Measurements from ENCODE around the gene SLC9C2. TPM values are rescaled to one million over a fixed set of nuclear protein-coding genes. Genes with fewer than 3 reads are reported as not detected.
"Not testable (repeated sequence)": the region's sequence is repeated elsewhere in the genome, so short reads cannot be mapped to it uniquely, and the experiment has no call there.

SLC9C2 gene
- polyA plus RNA-seq, 1 experiment, result not detected

DNA sequence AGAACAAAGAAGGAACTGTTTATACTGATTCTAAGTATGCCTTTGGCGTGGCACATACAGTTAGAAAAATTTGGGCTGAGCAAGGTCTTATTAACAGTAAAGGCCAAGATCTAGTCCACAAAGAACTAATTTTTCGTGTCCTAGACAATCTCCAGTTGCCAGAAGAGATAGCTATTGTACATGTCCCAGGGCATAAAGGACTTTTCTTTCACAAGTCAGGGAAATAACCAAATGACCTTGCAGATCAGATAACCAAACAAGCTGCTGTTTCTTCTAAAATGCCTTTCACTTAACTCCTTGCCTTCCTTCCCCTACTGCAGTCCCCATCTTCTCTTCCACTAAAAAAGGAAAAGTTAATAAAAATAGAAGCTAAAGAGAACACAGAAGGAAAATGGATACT is 36.2 kb upstream of the SLC9C2 start:
- Histone ChIP-seq H3K27me3 (ENCODE audit: control insufficient read depth, insufficient read depth, low read length) (no peaks in the 10 kb centered on the region), H3K9me3 (ENCODE audit: control insufficient read depth, insufficient read depth, low read length) (peaks cover 13% of the 10 kb centered on the region), H3K4me3 (ENCODE audit: low read depth, low read length) (no peak overlapping the region), H3K27ac (ENCODE audit: low read depth, low read length) (no peak overlapping the region)
- ChIA-PET POLR2A (no interaction called here), CTCF (interaction anchor here (0.5 kb wide), 1 partner anchor 604 kb away, joined by 3 read pairs; no protein-coding TSS in a partner anchor)
- TF ChIP-seq, protein P1, sequence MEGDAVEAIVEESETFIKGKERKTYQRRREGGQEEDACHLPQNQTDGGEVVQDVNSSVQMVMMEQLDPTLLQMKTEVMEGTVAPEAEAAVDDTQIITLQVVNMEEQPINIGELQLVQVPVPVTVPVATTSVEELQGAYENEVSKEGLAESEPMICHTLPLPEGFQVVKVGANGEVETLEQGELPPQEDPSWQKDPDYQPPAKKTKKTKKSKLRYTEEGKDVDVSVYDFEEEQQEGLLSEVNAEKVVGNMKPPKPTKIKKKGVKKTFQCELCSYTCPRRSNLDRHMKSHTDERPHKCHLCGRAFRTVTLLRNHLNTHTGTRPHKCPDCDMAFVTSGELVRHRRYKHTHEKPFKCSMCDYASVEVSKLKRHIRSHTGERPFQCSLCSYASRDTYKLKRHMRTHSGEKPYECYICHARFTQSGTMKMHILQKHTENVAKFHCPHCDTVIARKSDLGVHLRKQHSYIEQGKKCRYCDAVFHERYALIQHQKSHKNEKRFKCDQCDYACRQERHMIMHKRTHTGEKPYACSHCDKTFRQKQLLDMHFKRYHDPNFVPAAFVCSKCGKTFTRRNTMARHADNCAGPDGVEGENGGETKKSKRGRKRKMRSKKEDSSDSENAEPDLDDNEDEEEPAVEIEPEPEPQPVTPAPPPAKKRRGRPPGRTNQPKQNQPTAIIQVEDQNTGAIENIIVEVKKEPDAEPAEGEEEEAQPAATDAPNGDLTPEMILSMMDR (IDR thresholded peaks at IDR 0.05; ENCODE audit: low read depth, low read length), result no peak
- no peak for DNase-seq (ENCODE audit: low read depth, low spot score)

DNA sequence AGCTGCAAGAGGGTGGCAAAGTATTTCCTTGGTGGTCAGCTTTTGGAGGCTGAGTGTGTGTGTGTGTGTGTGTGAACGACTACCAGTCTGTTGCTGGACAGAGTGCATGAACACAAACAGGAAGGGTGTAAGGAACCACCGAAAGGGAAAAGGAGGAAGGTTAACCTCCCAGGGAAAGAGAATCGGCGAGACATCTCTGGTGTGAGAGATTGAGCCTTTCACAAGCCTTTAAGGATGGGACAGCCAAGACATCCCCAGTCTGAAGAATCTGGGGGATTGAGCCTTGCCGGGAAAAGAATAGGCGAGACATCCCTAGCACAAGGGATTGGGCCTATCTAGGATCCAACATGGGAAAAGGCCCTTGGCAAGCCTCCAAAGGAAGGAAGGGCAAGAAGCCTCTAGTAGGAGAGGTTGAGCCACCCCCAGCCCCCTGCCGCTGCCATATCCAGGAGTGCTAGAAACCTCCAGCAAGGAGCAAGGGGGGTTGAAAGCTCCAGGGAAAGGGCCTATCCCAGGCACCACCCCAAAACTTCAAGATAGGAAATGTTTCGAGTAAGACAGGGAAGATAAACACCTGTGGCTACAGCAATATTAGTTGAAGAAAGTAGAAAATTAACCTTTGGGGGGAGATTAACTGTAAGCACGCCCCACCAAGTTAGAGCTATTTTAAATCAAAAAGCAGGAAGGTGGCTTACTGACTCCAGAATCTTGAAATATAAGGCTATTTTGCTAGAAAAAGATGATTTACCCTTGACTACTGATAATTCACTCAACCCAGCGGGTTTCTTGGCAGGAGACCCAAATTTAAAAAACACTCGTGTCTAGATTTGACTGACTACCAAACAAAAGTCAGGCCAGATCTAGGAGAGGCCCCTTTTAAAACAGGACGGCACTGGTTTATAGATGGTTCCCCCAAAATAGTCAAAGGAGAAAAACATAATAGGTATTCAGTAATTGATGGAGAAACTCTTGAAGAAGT is 35.5 kb upstream of the SLC9C2 start:
- Histone ChIP-seq H3K27ac (ENCODE audit: low read depth, low read length) (no peak overlapping the region), H3K4me3 (ENCODE audit: low read depth, low read length) (no peak overlapping the region), H3K27me3 (ENCODE audit: control insufficient read depth, insufficient read depth, low read length) (no peaks in the 10 kb centered on the region), H3K9me3 (ENCODE audit: control insufficient read depth, insufficient read depth, low read length) (peaks cover 13% of the 10 kb centered on the region)
- DNase-seq (ENCODE audit: low read depth, low spot score), result no peak
- TF ChIP-seq, protein P1 (IDR thresholded peaks at IDR 0.05; ENCODE audit: low read depth, low read length), result no peak
- ChIA-PET CTCF (no interaction called here), POLR2A (no interaction called here)

DNA sequence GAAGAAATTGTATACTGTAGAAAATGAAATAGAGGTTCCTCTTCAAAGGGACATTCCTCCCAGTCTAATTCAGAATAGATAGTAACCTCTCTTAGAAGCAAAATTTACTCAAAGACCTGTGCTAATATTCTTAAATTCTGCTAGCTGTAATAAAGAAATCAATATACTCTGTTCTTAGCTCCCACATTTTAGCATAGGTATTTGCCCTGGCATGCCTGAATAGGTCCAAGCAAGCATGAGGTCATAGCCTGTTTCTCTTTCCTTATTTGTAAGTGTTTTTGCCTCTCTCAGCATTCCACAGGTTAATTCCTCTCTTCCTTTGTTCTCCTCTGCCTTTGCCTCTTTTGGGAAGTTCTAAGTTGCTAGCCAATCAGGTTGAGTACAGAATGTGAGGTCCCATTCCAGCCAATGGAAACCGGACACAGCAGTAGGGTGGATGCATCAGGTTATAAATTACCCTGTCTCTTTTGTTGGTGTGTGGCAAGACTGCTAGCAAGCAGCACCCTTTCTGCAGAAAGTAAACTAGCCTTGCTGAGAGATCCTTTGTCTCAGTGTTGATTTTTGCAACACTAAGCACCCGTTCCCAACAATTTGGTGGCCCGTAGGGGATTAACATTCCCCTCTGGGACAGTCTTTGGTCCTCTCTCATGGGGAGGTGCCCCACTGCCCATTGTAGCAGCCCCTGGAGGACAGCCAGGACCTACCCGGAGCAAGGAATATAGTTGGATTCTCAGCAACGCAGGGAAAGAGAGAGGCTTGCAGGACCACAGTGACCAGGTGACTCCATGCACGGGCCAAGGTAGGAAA is 34.6 kb upstream of the SLC9C2 start:
- DNase-seq (ENCODE audit: low read depth, low spot score); CTCF ChIA-PET: not testable (repeated sequence)

DNA sequence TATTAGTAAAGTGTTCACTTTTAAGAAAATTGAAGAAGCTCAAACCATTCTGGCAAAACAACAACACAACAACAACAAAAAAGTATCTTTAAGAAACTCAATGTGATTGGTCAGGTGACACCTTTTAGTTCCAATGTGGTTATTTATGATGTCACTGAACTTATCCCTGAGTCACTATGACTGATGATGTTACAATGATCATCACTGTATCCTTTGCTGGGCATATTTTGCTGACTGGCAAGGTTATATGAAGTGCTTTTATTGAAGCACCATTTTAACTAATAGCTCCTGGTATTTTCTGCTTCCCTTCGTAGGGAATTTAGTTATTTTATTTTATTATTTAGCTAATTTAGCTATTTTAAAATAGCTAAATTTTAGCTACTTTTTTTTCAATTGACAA is 32.2 kb upstream of the SLC9C2 start, which contains the start of gene TEX50:
TEX50 (plus strand) TSS at position 223 of the 400 bp plus-strand sequence. CDS start 184 bp downstream, outside the sequence.
- POLR2A ChIA-PET, result no interaction called here
- Histone ChIP-seq H3K27me3 (ENCODE audit: control insufficient read depth, insufficient read depth, low read length) (no peaks in the 10 kb centered on the region), H3K4me3 (ENCODE audit: low read depth, low read length) (no peak within 1 kb of the TSS), H3K9me3 (ENCODE audit: control insufficient read depth, insufficient read depth, low read length) (peaks cover 10% of the 10 kb centered on the region), H3K27ac (ENCODE audit: low read depth, low read length) (no peak within 1 kb of the TSS)
- DNase-seq (ENCODE audit: low read depth, low spot score), result no peak
- CTCF ChIA-PET, result interaction anchor here (0.9 kb wide), 1 partner anchor 893 kb away, joined by 3 read pairs; no protein-coding TSS in a partner anchor
- TF ChIP-seq, protein P1 (IDR thresholded peaks at IDR 0.05; ENCODE audit: low read depth, low read length), result no peak

More for the DNA sequence above, 34.6 kb upstream of the SLC9C2 start:
- H3K27me3 ChIP-seq (ENCODE audit: control insufficient read depth, insufficient read depth, low read length); POLR2A ChIA-PET; H3K27ac ChIP-seq (ENCODE audit: low read depth, low read length); H3K4me3 ChIP-seq (ENCODE audit: low read depth, low read length); H3K9me3 ChIP-seq (ENCODE audit: control insufficient read depth, insufficient read depth, low read length): not testable (repeated sequence)

DNA sequence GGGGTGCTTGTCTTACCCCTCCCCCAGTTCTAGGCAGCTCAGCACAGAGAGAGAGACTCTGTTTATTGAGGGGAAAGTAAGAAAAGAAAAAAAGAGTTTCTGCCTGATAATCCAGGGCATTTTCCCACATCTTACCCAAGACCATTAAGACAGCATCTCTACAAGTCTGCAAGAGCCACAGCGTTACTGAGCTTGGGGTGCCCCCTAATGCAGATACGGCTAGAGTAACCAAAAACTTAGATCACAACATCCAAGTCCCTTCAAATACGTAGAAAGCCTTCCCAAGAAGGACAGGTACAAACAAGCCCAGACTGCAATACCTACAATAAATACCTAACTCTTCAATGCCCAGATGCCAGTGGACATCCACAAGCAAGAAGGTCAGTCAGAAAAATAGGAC is 26.0 kb upstream of the SLC9C2 start:
- no peak overlapping the region for H3K4me3 ChIP-seq (ENCODE audit: low read depth, low read length)

More for the DNA sequence above, 26.0 kb upstream of the SLC9C2 start:
- CTCF ChIA-PET, result no interaction called here
- Histone ChIP-seq H3K27ac (ENCODE audit: low read depth, low read length) (no peak overlapping the region), H3K9me3 (ENCODE audit: control insufficient read depth, insufficient read depth, low read length) (no peaks in the 10 kb centered on the region), H3K27me3 (ENCODE audit: control insufficient read depth, insufficient read depth, low read length) (no peaks in the 10 kb centered on the region)
- DNase-seq (ENCODE audit: low read depth, low spot score), result no peak
- POLR2A ChIA-PET, result no interaction called here
- TF ChIP-seq, protein P1 (IDR thresholded peaks at IDR 0.05; ENCODE audit: low read depth, low read length), result no peak
